ENCODE measurements around the gene F10.

DNA sequence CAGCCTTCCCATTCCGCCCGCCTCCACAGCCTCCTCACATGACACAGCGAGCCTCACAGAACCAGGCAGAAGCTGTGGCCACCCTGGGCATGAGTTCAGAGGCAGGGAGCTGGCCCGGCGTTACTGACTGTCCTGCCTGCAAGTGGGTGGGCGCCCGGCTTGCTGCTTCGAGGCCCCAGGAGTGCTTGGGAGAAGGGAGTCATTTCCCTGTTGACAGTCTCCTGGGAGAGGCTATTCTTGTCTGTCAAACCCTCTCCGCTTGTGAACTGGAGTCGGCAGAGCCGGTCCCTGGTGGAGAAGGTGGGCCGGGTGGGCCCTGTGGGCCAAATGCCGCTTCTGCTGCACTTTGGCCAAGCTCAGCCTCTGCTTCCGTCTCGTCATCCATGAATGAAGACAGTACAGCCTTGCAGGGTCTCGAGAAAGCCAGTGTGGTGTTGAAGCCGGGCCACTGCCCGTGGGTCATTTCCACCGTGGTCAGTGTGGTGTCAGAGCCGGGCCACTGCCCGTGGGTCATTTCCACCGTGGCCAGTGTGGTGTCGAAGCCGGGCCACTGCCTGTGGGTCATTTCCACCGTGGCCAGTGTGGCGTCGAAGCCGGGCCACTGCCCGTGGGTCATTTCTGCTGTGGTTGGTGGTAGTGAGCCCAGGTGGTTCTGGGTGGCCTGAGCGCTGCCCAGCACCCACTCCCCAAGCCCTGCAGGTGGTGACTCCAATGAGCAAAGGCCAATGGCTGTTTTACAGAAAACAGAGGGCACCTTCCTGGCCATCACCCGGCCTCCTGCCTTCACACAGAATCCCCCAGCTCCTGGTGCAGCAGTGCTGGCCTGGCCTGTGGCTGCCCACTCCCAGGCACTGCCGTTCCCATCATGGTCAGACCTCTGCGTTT, 30.5 kb upstream of the F10 start:
- no peak for TF ChIP-seq ZSCAN29 (IDR thresholded peaks at IDR 0.05)
- TF ChIP-seq MXI1 (IDR thresholded peaks at IDR 0.05; ENCODE audit: low read depth, low read length): no peak
- no peak for TF ChIP-seq ZNF785 (CRISPR knock-in tag; IDR thresholded peaks at IDR 0.05)
- no peak for TF ChIP-seq NBN (IDR thresholded peaks at IDR 0.05; ENCODE audit: low read depth)
- TF ChIP-seq, protein P1, sequence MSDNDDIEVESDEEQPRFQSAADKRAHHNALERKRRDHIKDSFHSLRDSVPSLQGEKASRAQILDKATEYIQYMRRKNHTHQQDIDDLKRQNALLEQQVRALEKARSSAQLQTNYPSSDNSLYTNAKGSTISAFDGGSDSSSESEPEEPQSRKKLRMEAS (CRISPR knock-in tag; IDR thresholded peaks at IDR 0.05): no peak
- no peak for TF ChIP-seq GTF2F1 (IDR thresholded peaks at IDR 0.05; ENCODE audit: low read depth, low read length)
- no peak for TF ChIP-seq DNMT1 (IDR thresholded peaks at IDR 0.05)
- TF ChIP-seq ZNF146 (CRISPR knock-in tag; IDR thresholded peaks at IDR 0.05; ENCODE audit: unreplicated experiment): no peak
- TF ChIP-seq, protein P2, sequence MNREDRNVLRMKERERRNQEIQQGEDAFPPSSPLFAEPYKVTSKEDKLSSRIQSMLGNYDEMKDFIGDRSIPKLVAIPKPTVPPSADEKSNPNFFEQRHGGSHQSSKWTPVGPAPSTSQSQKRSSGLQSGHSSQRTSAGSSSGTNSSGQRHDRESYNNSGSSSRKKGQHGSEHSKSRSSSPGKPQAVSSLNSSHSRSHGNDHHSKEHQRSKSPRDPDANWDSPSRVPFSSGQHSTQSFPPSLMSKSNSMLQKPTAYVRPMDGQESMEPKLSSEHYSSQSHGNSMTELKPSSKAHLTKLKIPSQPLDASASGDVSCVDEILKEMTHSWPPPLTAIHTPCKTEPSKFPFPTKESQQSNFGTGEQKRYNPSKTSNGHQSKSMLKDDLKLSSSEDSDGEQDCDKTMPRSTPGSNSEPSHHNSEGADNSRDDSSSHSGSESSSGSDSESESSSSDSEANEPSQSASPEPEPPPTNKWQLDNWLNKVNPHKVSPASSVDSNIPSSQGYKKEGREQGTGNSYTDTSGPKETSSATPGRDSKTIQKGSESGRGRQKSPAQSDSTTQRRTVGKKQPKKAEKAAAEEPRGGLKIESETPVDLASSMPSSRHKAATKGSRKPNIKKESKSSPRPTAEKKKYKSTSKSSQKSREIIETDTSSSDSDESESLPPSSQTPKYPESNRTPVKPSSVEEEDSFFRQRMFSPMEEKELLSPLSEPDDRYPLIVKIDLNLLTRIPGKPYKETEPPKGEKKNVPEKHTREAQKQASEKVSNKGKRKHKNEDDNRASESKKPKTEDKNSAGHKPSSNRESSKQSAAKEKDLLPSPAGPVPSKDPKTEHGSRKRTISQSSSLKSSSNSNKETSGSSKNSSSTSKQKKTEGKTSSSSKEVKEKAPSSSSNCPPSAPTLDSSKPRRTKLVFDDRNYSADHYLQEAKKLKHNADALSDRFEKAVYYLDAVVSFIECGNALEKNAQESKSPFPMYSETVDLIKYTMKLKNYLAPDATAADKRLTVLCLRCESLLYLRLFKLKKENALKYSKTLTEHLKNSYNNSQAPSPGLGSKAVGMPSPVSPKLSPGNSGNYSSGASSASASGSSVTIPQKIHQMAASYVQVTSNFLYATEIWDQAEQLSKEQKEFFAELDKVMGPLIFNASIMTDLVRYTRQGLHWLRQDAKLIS (CRISPR knock-in tag; IDR thresholded peaks at IDR 0.05): no peak
- TF ChIP-seq, protein P3, sequence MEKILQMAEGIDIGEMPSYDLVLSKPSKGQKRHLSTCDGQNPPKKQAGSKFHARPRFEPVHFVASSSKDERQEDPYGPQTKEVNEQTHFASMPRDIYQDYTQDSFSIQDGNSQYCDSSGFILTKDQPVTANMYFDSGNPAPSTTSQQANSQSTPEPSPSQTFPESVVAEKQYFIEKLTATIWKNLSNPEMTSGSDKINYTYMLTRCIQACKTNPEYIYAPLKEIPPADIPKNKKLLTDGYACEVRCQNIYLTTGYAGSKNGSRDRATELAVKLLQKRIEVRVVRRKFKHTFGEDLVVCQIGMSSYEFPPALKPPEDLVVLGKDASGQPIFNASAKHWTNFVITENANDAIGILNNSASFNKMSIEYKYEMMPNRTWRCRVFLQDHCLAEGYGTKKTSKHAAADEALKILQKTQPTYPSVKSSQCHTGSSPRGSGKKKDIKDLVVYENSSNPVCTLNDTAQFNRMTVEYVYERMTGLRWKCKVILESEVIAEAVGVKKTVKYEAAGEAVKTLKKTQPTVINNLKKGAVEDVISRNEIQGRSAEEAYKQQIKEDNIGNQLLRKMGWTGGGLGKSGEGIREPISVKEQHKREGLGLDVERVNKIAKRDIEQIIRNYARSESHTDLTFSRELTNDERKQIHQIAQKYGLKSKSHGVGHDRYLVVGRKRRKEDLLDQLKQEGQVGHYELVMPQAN (IDR thresholded peaks at IDR 0.05; ENCODE audit: borderline replicate concordance): no peak
- TF ChIP-seq, protein P4, sequence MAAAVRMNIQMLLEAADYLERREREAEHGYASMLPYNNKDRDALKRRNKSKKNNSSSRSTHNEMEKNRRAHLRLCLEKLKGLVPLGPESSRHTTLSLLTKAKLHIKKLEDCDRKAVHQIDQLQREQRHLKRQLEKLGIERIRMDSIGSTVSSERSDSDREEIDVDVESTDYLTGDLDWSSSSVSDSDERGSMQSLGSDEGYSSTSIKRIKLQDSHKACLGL (CRISPR knock-in tag; IDR thresholded peaks at IDR 0.05; ENCODE audit: borderline replicate concordance, poor library complexity, severe bottlenecking): no peak
- no peak for TF ChIP-seq CHCHD3 (CRISPR knock-in tag; IDR thresholded peaks at IDR 0.05)
- TF ChIP-seq NFYB (IDR thresholded peaks at IDR 0.05; ENCODE audit: extremely low read depth, insufficient read length): no peak

All from K562 (cell line).